Stimulated activated effector memory CD8-positive, alpha-beta T cell treated with anti-CD3 and anti-CD28 coated beads, Interleukin-12 subunit alpha, Interleukin-12 subunit beta, amount 100 ng/mL, for 72 hours (primary cell): ENCODE measurements around the gene PRG2.

ENCODE experiments used
- ATAC-seq: fragments of 150-1000 bp; cut with Tn5 transposase; 2 replicates; pipeline ENCODE4 v1.10.0; 2021
- DNase-seq, 2 donors: peaks; one replicate each; pipeline ENCODE4 v3.0.0; 2021 to 2022; ENCODE audit warnings: low spot score in 2 of 2
- H3K27ac Mint-ChIP-seq: one replicate; pipeline ENCODE4 v1.8.0; 2022; ENCODE audit warnings: mild to moderate bottlenecking, mixed read lengths
- H3K36me3 Mint-ChIP-seq: one replicate; pipeline ENCODE4 v1.8.0; 2022; ENCODE audit warnings: mild to moderate bottlenecking, mixed read lengths
- H3K4me1 Mint-ChIP-seq: one replicate; pipeline ENCODE4 v1.8.0; 2022; ENCODE audit warnings: mixed read lengths
- H3K4me3 Mint-ChIP-seq: one replicate; pipeline ENCODE4 v1.8.0; 2022; ENCODE audit warnings: mild to moderate bottlenecking, mixed read lengths
- H3K9me3 Mint-ChIP-seq: one replicate; pipeline ENCODE4 v1.8.0; 2022; ENCODE audit warnings: mixed read lengths

The PRG2 gene

DNA sequence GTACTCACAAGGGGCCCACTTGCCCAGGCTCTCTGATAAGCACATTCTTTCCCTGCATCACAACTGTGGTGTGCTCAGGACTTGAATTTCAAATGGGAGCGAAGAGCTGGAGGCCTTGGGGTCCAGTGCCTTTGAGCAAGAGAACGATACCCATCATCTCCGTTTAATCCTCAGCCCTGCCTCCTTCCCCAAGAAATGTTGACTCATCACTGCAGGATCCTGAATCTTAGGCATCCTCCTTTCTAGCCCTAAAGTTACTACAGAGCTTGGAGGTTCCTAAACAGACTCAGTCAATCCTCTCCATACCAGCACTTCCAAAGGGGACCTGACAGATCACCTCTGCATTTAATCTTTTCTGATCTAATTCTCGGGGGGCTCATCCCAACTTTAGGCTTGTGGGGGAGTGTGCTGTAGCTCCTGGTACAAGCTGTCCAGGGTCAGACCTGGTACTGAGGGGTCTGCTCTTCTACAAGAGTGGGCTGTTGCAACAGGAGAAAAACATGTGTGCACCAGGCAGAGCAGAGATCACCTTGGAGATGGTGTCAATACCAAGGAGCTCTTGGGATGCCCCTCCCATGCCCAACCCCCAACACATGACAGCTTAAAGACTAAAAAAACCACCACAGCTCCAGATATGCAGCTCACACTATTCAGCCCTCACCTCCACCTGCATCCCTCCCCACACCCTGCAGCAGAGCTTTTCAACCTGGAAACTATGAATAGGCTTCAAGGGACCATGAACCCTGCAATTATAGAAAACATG is 3.9 kb upstream of the PRG2 start:
- Mint-ChIP-seq H3K36me3 (no peaks in the 10 kb centered on the region), H3K27ac (no peak overlapping the region), H3K9me3 (no peaks in the 10 kb centered on the region), H3K4me1 (no peaks in the 10 kb centered on the region), H3K4me3 (no peak overlapping the region)
- DNase-seq (no peak), ATAC-seq (no peak)

DNA sequence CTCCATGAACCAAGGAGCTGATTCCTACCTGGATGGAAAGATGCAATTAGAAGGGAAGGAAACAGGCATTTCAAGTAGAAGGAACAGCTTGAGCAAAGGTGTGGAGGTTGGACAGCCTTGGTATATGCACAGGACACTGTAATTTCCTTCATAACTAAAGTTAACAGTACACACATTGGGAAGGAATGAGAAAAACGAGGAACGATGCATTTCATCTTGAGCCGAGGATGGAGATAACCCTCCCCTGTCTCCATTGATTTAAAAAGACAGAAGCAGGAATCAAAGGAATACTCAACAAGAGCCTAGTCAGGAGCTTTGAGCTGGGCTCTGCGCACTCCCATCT is 2.3 kb upstream of the PRG2 start:
- H3K27ac Mint-ChIP-seq: no peak overlapping the region
- ATAC-seq: no peak
- no peak overlapping the region for H3K4me3 Mint-ChIP-seq
- no peak for DNase-seq
- H3K36me3 Mint-ChIP-seq: no peaks in the 10 kb centered on the region
- H3K4me1 Mint-ChIP-seq: no peaks in the 10 kb centered on the region
- no peaks in the 10 kb centered on the region for H3K9me3 Mint-ChIP-seq

DNA sequence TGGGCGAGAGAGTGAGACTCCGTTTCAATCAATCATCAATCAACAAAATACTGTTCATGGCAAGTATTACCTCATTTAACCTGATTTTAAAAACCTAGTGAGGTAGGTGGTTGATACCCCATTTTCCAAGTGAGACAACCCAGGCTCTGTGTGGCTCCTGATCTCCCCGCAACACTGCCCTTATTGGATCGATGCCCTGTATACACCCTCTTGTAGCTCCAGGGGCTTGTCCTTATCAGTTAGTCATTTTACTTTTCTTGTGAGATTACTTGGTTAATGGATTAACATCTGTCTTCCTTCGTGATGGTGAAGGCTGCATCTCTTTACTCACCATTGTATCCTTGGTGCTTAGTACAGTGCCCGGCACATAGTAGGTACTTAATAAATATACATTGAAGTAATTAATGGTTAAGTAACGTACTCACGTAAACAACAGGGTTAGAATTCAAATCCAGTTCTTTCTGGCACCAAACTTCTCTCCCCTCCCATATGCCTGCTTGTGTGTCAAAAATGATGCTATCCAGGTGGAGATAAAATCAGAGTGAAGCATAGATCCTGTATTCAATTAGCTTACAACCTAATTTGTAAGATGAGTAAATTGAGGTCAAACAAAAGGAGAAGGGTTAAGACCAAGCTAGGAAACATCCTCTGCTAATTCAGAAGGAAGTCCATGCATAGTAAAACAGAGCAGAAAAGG is 1.8 kb upstream of the PRG2 start:
- H3K36me3 Mint-ChIP-seq: no peaks in the 10 kb centered on the region
- no peak overlapping the region for H3K4me3 Mint-ChIP-seq
- no peak overlapping the region for H3K27ac Mint-ChIP-seq
- H3K9me3 Mint-ChIP-seq: no peaks in the 10 kb centered on the region
- no peak for ATAC-seq
- H3K4me1 Mint-ChIP-seq: no peaks in the 10 kb centered on the region
- DNase-seq: no peak

DNA sequence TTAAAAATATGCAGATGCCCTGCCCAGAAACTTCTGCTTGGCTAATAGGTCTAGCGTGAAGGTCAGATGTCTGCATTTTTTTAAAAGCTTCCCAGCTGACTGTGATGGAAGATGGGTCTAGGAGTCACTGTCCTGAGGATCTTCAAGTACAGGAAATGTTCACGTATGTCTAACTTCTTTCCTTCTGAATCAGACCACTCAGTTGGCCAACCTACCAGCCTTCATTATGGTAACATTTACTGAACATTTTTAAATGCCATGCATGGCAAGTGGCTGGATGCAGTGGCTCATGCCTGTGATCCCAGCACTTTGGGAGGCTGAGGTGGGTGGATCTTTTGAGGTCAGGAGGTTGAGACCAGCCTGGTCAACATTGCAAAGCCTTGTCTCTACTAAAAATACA is 1.1 kb upstream of the PRG2 start:
- H3K4me3 Mint-ChIP-seq: no peak overlapping the region
- ATAC-seq (no peak), DNase-seq (no peak)
- no peaks in the 10 kb centered on the region for H3K4me1 Mint-ChIP-seq
- no peaks in the 10 kb centered on the region for H3K9me3 Mint-ChIP-seq
- no peak overlapping the region for H3K27ac Mint-ChIP-seq
- no peaks in the 10 kb centered on the region for H3K36me3 Mint-ChIP-seq

DNA sequence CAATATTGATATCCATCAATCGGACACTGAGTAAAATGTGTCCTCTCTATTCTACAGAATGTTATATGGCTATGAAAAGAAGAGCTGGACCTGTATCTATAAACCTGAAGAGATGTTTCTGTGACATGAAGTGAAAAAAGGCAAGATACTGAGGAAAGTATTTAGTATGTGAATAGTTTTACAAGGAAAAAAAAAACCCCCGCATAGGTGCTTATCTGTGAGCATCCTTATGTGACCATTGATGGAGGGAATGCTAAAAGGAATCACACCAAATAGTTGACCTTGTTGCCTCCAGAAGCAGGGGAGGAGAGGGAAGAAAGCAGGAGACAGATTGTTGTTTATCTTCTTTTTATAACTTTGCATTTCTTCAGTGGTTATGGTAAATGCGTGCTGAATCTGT is 661 bp upstream of the PRG2 start:
- peak overlapping the region; percentile 18 for H3K27ac Mint-ChIP-seq
- no peaks in the 10 kb centered on the region for H3K9me3 Mint-ChIP-seq
- ATAC-seq (no peak), DNase-seq (no peak)
- no peaks in the 10 kb centered on the region for H3K4me1 Mint-ChIP-seq
- H3K36me3 Mint-ChIP-seq: no peaks in the 10 kb centered on the region
- no peak overlapping the region for H3K4me3 Mint-ChIP-seq

DNA sequence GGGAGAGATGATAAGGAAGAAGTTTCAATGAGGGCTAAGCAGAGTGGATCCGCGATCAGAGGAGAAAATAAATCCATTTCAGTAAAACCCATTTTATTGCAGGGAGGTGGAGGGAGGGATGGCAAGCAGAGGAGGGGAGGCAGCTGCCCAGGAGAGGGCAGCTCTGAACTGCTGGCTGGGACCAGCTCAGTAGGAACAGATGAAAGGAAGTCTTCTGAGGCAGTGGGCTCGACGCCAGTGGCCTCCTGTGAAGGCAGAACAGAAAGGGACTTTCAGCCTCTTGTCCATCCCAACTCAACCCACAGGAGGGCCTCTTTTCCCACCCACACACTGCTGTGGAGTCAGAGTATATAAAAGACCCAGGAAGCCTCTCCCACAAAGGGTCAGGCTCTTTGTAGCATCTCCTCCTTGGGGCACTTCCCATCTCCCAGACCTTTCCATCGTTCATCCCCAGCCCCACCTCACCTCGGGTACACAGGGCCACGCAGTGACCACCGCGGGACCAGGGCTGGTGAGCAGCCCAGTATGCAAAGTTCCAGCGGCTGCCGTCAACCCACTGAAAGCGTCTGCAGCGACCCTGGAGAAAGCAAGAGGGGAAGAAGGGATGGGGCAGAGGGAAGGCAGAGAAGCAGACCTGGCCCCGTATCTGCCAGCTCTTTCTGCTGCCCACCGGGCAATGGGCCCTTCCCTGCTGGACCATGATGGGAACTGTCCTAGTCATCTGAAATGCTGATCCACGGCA is 3.0 kb downstream of the PRG2 start:
- no peaks in the 10 kb centered on the region for H3K36me3 Mint-ChIP-seq
- H3K9me3 Mint-ChIP-seq: no peaks in the 10 kb centered on the region
- ATAC-seq (no peak), DNase-seq (no peak)
- H3K4me1 Mint-ChIP-seq: no peaks in the 10 kb centered on the region
- no peak overlapping the region for H3K27ac Mint-ChIP-seq
- H3K4me3 Mint-ChIP-seq: no peak overlapping the region

DNA sequence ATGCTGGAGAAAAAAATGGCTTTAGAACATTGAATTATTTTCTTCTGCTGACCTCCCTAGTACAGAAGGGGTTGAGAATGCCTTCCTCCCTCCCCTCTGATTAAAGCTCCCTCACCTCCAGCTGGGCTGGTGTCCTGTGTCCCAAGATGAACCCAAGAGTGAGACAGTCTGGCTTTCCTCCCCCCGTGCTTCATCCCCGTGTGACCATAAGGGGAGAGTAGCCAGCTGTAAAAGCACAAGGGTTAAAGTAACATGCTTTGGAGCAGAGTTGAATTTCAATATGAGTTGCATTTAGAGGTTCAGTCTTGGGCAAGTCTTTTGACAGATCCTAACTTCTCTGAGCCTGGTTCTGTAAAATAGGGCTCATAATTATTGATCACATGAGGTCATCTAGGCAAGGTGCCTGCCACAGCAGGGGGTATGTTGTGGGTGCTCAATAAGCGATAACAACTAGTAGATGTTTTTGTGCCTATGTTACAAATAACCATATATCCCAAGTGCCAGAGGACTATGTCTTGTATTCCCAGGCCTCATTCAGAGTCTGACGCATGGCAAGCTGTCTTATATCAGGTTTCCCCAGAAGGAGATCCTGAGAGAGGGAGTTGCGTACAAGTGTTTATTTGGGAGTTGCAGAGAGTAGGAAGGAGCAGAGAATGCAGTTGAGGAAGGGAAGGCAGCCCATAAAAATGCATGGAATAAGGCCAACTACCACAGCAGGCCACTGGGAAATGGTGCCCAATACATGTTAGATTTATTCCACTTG is 4.1 kb downstream of the PRG2 start:
- H3K4me3 Mint-ChIP-seq: no peak overlapping the region
- H3K27ac Mint-ChIP-seq: no peak overlapping the region
- DNase-seq (no peak), ATAC-seq (no peak)
- no peaks in the 10 kb centered on the region for H3K9me3 Mint-ChIP-seq
- H3K36me3 Mint-ChIP-seq: no peaks in the 10 kb centered on the region
- no peaks in the 10 kb centered on the region for H3K4me1 Mint-ChIP-seq

DNA sequence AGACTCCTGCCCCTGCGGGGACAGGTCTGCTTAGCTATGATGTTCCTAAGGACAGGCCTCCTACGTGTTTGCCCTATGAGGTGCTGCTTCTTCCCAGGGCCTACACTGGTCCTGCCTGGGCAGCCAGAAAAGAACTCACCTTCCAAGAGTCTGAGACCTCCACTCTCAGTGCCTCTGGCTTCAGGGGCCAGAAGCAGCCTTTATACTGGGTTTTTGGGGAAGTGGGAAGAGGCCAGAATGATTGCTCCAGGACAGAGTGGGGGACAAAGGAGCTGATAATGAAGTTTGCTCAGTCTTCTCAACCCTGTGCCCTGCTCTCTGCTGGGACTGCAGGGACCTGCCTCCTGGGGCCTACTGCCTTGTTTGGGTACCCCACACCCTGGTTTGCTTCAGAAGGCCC is 9.5 kb downstream of the PRG2 start, which contains the start of gene PRG3:
PRG3 (minus strand) TSS at position 176 of the 400 bp plus-strand sequence. CDS start 442 bp downstream, outside the sequence.
- H3K4me1 Mint-ChIP-seq: no peaks in the 10 kb centered on the region
- ATAC-seq (no peak), DNase-seq (no peak)
- H3K36me3 Mint-ChIP-seq: no peaks in the 10 kb centered on the region
- H3K27ac Mint-ChIP-seq: no peak within 1 kb of the TSS
- no peak within 1 kb of the TSS for H3K4me3 Mint-ChIP-seq
- no peaks in the 10 kb centered on the region for H3K9me3 Mint-ChIP-seq

DNA sequence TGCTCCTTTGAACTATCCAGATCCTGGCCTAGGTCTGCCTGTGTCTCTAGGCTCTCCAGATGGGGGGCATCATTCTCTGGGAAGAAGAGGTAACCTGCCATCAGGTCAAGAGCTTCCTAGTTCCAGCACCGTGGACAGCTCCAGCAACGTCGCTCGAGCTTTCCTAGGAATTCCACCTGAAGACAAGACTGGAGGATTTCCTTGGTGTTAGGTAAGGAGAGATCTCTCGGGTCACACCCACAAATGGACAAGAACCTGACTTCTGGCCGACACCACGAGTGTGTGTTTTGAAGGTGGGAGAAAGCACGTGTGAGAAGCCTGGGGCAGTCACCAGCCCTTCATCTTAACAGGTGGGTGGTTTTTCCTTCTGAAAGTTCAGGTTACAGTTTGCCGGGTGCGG is 10.7 kb downstream of the PRG2 start:
- Mint-ChIP-seq H3K4me1 (no peaks in the 10 kb centered on the region), H3K4me3 (no peak overlapping the region), H3K36me3 (no peaks in the 10 kb centered on the region), H3K27ac (no peak overlapping the region), H3K9me3 (no peaks in the 10 kb centered on the region)
- DNase-seq: no peak
- ATAC-seq: no peak

DNA sequence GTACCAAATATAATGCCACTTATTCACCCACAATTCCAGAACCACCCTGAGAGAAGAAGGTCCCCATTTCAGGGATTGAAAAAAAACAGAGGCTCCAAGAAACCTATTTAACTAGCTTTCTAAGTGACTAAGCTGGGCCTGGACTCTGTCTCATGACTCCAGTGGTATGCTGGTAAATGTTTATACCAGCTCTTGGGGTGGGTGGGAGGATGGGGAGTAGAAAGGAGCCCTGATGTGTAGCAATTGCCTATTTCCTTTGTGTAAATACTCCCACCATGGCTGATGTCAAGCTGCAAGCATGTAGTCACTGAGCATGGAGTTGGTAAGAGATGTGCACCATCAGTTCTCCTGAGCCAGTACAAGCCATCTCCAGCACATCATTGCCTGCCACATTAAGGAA is 12.3 kb downstream of the PRG2 start:
- H3K4me3 Mint-ChIP-seq: no peak overlapping the region
- DNase-seq (no peak), ATAC-seq (no peak)
- no peak overlapping the region for H3K27ac Mint-ChIP-seq
- H3K9me3 Mint-ChIP-seq: no peaks in the 10 kb centered on the region
- H3K4me1 Mint-ChIP-seq: no peaks in the 10 kb centered on the region
- no peaks in the 10 kb centered on the region for H3K36me3 Mint-ChIP-seq

DNA sequence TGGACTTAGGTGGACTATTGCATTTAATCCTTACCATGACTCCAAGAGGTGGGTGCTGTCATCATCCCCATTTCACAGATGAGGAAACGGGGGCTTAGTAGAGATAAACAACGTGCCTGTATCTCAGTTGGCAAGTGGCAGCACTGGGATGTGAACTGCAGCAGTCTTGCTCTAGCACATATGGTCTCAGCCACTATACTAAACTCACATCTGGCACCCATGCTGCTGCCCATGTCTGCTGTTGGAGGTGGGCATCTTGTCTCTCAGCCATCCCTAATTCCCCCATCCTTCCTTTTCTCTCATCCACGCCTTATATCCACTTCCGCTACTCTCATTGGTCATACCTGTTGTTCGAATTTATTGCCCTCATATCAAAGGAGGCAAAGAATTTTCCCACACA is 13.3 kb downstream of the PRG2 start:
- no peak overlapping the region for H3K4me3 Mint-ChIP-seq
- H3K4me1 Mint-ChIP-seq: no peaks in the 10 kb centered on the region
- DNase-seq: no peak
- no peaks in the 10 kb centered on the region for H3K9me3 Mint-ChIP-seq
- no peak overlapping the region for H3K27ac Mint-ChIP-seq
- ATAC-seq: no peak
- H3K36me3 Mint-ChIP-seq: no peaks in the 10 kb centered on the region

DNA sequence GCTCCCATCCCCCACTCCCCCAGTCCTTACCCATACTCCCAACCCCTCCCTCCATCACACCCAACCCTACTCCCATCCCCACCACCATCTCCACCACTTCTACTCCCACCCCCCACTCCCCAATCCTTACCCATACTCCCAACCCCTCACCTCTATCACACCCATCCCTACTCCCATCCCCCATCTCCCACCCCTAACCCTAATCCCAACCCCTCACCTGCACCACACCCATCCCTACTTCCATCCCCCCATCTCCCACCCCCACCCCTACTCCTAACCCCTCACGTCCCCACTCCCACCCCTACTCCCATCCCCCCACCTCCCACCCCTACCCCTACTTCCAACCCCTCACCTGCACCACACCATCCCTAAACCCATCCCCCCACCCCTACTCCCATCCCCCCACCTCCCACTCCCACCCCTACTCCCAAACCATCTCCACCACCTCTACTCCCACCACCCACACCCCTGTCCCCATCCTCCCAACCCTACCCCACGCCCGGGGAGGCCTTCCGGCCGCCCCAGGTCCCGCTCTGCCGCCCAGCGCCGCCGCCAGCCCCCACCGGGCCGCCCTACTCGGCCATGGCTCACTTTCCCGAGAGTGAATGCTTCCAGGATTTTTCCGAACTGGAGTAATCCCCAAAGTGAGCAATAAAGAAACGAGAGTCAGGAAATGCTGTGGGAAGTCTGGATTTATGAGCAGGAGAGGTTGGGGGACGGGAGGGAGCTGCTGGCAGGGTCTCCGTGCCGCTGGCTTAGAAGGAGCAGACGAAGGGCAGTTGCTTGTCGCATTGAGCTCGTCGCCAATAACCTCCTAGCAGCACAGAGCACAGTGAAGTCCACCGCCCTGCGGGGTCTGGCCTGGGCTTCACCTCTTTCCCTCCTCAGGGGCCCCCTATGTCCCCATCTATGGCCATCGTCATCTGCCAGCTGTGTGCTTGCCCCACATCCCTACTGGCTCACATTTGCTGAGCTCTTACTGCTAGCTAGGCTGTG is 14.1 kb downstream of the PRG2 start:
- DNase-seq: no peak
- no peak overlapping the region for H3K4me3 Mint-ChIP-seq
- H3K4me1 Mint-ChIP-seq: no peaks in the 10 kb centered on the region
- no peaks in the 10 kb centered on the region for H3K9me3 Mint-ChIP-seq
- no peaks in the 10 kb centered on the region for H3K36me3 Mint-ChIP-seq
- no peak overlapping the region for H3K27ac Mint-ChIP-seq
- ATAC-seq: peak; percentile 31

DNA sequence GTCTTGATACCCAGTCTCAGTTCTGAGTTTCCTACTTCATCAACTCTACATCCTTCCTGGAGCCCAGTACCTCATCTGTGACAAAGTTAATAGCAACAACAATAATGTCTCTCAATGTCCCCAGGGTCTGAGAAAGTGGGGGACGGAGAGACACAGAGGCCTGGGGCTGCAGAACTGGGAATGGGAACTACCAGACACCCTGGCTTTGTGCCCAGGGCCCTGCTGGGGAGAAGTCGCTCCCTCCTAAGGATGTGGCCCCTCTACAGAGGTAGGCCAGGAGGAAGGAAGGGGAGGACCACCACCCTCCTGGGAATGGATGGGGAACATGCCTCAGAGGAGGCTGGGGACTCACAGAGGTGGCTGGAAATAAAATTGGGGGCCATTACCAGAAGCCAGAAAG is 15.0 kb downstream of the PRG2 start:
- no peaks in the 10 kb centered on the region for H3K9me3 Mint-ChIP-seq
- H3K4me1 Mint-ChIP-seq: no peaks in the 10 kb centered on the region
- DNase-seq: no peak
- no peak for ATAC-seq
- H3K36me3 Mint-ChIP-seq: no peaks in the 10 kb centered on the region
- H3K4me3 Mint-ChIP-seq: no peak overlapping the region
- H3K27ac Mint-ChIP-seq: no peak overlapping the region

DNA sequence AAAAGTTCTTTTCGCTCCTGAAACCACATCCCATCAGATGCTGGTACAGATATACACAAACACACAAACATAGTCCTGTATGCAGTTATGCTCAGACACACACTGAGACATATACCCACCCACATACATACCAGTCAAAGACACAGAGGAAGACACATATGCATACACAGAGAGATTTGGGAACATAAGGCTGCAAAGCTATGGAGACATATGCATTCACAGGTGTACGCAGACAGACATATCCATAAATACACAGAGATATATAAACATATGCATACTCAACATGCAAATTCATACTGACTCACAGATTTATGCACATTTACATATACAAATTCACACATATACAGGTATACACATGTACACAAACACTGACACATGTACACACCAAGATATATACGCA is 15.5 kb downstream of the PRG2 start:
- no peak for ATAC-seq
- H3K4me1 Mint-ChIP-seq: no peaks in the 10 kb centered on the region
- H3K36me3 Mint-ChIP-seq: no peaks in the 10 kb centered on the region
- H3K27ac Mint-ChIP-seq: no peak overlapping the region
- no peak overlapping the region for H3K4me3 Mint-ChIP-seq
- H3K9me3 Mint-ChIP-seq: no peaks in the 10 kb centered on the region
- DNase-seq: no peak
